Raji (cell line): Measurements from ENCODE around the gene ANKRD40.

Source experiments
- POLR2A ChIP-seq: IDR thresholded peaks from 2 replicates; pipeline ENCODE4 v1.6.1; 2011; ENCODE audit warnings: low read depth, low read length, control low read depth; ENCODE audit not compliant: insufficient read depth

The ANKRD40 gene

DNA sequence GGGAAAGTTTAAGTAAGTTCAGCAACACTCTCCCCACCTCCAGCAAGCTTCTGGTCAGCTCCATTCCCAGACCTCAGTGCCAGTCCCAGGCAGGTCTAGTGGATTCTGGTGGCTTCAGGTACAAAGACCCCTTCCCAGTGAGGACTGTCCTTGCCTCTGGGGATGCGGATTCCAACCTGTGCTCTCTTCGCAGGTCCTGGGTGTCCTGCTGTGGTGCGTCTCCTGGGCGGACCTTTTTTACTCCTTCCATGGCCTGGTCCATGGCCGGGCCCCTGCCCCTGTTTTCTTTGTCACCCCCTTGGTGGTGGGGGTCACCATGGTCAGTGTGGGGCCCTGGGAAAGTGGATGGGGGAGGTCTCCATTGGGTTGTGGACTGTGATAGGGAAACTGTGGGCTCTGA is 51.2 kb downstream of the ANKRD40 start:
- TF ChIP-seq POLR2A, result no peak

DNA sequence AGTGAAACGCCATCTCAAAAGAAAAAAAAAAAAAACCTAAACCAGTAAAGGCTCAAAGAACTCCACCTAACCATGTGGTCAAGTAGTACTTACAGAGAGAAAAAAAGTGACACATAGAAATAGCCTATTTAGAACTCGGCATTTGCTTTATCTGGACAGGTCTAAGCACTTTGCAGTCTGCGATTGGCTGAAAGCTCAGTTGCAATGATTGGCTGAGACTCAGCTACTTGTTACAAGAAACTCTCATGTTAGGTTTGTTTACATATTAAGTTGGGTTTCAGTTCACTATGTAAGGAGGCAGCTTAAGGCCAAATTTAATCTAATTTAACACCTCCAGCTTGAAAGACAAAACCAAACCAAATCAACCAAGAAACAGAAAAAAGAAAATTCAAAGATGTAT is 54.0 kb downstream of the ANKRD40 start:
- TF ChIP-seq POLR2A, result no peak

DNA sequence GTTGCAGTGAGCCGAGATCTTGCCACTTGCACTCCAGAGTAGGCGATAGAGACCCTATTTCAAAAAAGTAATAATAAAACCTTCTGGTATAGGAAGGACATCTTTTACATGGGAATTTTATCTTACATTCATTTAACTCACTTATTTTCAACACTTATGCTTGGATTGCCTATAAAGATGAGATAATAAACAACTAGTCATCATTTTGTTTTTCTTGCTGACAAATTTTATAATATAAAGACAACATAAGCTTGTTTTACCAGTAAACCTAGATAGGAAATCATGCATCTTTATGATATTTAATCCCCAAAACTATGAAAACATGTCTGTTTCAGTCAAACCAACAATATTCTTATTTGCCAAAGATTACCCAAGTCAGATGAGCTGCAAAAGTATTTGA is 56.1 kb downstream of the ANKRD40 start:
- TF ChIP-seq POLR2A, result no peak

DNA sequence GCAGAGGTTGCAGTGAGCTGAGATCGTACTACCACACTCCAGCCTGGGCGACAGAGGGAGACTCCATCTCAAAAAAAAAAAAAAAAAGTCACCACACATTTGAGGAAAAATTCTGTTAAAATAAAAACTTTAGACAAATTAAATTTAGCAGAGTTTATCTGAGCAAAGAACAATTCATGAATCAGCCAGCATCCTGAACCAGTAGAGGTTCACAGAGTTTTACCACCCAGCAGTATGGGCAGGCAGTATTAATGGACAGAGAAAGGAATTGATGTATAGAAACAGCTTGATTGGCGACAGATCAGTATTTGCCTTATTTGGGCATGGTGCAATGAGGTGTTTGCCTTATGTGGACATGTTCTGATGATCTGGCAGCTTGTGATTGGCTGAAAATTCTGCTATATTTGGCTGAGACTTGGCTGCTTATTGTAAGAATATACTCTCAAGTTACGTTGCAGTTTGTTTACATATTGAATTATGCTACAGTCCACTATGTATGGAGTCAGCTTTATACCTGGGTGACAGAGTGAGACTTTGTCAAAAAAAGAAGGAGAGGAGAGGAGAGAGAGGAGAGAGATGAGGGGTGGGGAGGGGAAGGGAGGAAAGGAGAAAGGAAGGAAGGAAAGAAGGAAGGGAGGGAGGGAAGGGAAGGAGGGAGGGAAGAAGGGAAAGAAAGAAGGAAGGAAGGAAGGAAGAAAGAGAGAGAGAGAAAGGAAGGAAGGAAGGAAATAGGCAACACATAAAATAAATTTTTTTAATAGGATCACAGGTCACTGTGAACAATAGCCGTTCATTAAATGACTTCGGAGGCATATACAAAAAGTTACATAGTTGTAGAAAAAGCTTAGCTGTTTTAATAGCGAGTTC is 58.4 kb downstream of the ANKRD40 start:
- TF ChIP-seq POLR2A, result no peak

DNA sequence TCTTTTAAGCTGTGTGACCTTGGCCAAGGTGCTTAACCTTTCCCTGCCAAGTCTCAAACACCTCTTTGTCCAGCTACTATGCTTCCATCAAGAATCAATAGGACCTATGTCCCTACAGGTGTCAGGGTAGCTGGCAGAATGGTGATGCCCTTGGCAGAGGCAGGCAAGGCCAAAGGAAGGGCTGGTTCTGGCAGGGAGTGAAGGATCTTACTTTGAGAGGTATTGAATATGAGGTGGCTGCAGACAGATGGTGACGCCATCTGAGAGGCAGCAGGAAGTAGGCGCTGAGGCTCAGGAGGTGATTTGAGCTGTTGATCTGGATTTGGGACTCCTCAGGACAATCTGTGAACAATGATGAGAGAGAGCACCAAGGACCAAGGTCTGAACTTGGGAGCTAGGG is 60.5 kb downstream of the ANKRD40 start:
- no peak for TF ChIP-seq POLR2A

DNA sequence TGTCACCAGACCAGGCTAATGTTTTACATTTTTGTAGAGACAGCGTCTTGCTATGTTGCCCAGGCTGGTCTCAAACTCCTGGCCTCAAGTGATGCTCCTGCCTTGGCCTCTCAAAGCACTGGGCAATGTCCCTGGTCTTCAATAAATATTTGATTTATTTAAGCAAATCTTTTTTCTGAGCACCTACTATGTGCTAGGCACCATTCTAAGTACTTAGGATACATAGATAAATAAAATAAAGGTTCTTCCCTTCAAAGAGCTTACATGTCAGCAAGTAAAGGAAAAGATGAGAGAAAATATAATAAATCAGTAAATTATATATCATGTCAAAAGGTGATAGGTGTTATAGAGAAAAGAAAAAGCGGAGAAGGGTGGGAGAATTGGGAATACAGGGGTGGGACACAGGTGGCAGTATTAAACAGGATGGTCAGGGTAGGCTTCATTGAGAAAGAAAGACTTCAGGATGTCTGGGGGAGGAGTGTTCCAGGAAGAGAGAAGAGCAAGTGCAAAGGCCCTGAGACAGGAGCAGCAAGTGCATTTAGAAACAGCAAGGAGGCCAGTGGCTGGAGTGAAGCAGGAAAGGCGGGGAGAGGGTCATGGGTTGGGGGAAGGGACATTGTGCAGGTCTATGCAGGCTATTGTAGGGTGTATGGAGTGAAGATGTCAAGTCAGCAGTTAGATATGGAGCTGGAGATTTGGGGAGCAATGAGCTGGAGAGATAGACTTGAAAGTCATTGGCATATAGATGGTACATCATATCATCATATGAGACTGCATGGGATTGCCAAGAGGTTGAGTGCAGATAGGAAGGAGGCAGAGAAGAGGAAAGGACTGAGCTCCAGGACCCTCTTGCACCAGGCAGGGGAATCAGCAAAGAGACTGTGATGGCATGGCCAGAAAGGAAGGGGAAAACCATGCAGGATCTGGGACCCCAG is 61.7 kb downstream of the ANKRD40 start:
- no peak for TF ChIP-seq POLR2A
